ENCODE measurements around the gene PRR33. TPM values are rescaled to one million over a fixed set of nuclear protein-coding genes. Genes with fewer than 3 reads are reported as not detected.

Gene PRR33
- total and polyA plus RNA-seq, 9 of the 15 experiments (the other 6 are each of a cell fraction or from before 2014, with no cell fraction given) = not detected

DNA sequence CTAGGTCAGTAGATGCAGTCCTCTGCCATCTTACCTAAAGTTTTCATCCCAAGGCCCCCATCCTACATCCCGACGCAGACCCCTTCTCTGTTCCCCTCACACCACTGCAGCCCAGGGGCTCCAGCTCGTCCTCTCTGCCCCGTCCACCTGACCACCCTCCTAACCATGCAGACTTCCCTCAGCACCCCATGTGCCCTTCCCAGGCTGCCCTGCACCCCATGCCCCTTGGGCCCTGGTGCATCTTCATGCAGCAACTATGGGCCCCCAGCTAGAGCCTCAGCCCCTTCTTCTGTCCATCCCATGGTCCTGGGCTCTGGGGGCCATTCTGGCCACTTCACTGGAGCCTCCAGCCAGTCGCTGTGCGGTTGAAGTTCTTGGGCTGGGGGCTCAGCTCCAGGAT, 2.9 kb downstream of the PRR33 start:
- ATAC-seq (no peak), FAIRE-seq (no peak)
- intact Hi-C loops (cut with micrococcal nuclease) = no loop called here

More for the DNA sequence above, 2.9 kb downstream of the PRR33 start:
- no peak for DNase-seq (ENCODE audit: extremely low read depth in 1 of 4, low spot score in 3 of 4)
- Histone ChIP-seq H3K9me1 (ENCODE audit: control insufficient read depth, insufficient read depth, low read length) (no peaks in the 10 kb centered on the region), H3K4me2 (ENCODE audit: insufficient read depth, low read length) (no peak overlapping the region), H3K9me3 (replicated peaks; ENCODE audit: control insufficient read depth, insufficient read depth, low read depth, low read length) (no peaks in the 10 kb centered on the region), H3K27ac (ENCODE audit: extremely low read depth, low read depth, low read length) (no peak overlapping the region), H2AFZ (ENCODE audit: low read depth, low read length) (no peak overlapping the region), H3K9ac (ENCODE audit: insufficient read depth in 1 of 2, low read depth in 2 of 2, low read length in 2 of 2) (no peak overlapping the region), H3K4me1 (replicated peaks in 1 of 2; ENCODE audit: control insufficient read depth in 2 of 2, insufficient read depth in 2 of 2, low read length in 2 of 2) (peaks cover 0 to 9% of the 10 kb centered on the region in 2 experiments; a peak in 1 of 5 replicates), H3K79me2 (ENCODE audit: control insufficient read depth, insufficient read depth, low read length) (no peaks in the 10 kb centered on the region), H4K20me1 (replicated peaks; ENCODE audit: control insufficient read depth, insufficient read depth, low read length) (peaks cover 4% of the 10 kb centered on the region), H3K36me3 (ENCODE audit: control insufficient read depth, insufficient read depth, low read length) (no peaks in the 10 kb centered on the region), H3K27me3 (ENCODE audit: control insufficient read depth in 2 of 2, insufficient read depth in 2 of 2, low read length in 2 of 2) (peaks cover 8 to 45% of the 10 kb centered on the region in 2 experiments; a peak in 4 of 5 replicates), H3K4me3 (no peak overlapping the region)
- BruUV-seq (replicated peaks) = no TSS peak
- CTCF ChIA-PET (ENCODE audit: low intra/inter-chr PET ratio) = no interaction called here
- in situ Hi-C loops (cut with MboI) = no loop called here
- 0% methylated on average over 6 of the region's 6 CpGs for WGBS (ENCODE audit: insufficient coverage, low coverage, missing lambda C conversion rate)
- POLR2A ChIA-PET = no interaction called here
- TF ChIP-seq PPARD (CRISPR knock-in tag; IDR thresholded peaks at IDR 0.05) = no peak
- TF ChIP-seq BMI1 (IDR thresholded peaks at IDR 0.05; ENCODE audit: low read length) = no peak
- TF ChIP-seq ZNF583 (CRISPR knock-in tag; IDR thresholded peaks at IDR 0.05) = no peak
- no peak for TF ChIP-seq ZNF324 (CRISPR knock-in tag; IDR thresholded peaks at IDR 0.05)
- TF ChIP-seq SMARCE1 (IDR thresholded peaks at IDR 0.05) = no peak
- no peak for TF ChIP-seq SRSF9 (IDR thresholded peaks at IDR 0.05; ENCODE audit: borderline replicate concordance, low read depth, low read length)
- TF ChIP-seq, protein P1, sequence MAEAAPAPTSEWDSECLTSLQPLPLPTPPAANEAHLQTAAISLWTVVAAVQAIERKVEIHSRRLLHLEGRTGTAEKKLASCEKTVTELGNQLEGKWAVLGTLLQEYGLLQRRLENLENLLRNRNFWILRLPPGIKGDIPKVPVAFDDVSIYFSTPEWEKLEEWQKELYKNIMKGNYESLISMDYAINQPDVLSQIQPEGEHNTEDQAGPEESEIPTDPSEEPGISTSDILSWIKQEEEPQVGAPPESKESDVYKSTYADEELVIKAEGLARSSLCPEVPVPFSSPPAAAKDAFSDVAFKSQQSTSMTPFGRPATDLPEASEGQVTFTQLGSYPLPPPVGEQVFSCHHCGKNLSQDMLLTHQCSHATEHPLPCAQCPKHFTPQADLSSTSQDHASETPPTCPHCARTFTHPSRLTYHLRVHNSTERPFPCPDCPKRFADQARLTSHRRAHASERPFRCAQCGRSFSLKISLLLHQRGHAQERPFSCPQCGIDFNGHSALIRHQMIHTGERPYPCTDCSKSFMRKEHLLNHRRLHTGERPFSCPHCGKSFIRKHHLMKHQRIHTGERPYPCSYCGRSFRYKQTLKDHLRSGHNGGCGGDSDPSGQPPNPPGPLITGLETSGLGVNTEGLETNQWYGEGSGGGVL (CRISPR knock-in tag; IDR thresholded peaks at IDR 0.05) = no peak
- no peak for TF ChIP-seq JUND (IDR thresholded peaks at IDR 0.05; ENCODE audit: borderline replicate concordance, low read depth, low read length)
- TF ChIP-seq JUND (tag; IDR thresholded peaks at IDR 0.05; ENCODE audit: borderline replicate concordance, low read depth, low read length) = no peak
- no peak for TF ChIP-seq HDAC2 (IDR thresholded peaks at IDR 0.05)
- TF ChIP-seq POLR3A (IDR thresholded peaks at IDR 0.05; ENCODE audit: borderline replicate concordance, extremely low read depth, insufficient read depth, insufficient read length) = no peak
- TF ChIP-seq NFATC3 (IDR thresholded peaks at IDR 0.05) = no peak
- TF ChIP-seq LARP7 (IDR thresholded peaks at IDR 0.05) = no peak
- no peak for TF ChIP-seq ETV6 (IDR thresholded peaks at IDR 0.05; ENCODE audit: borderline replicate concordance in 1 of 2, low read depth in 2 of 2, low read length in 1 of 2)
- no peak for TF ChIP-seq ETV6 (CRISPR knock-in tag; IDR thresholded peaks at IDR 0.05; ENCODE audit: borderline replicate concordance)
- TF ChIP-seq SAFB (IDR thresholded peaks at IDR 0.05; ENCODE audit: borderline replicate concordance, low read depth, low read length) = no peak
- no peak for TF ChIP-seq SIN3B (IDR thresholded peaks at IDR 0.05; ENCODE audit: low read depth)
- no peak for TF ChIP-seq YY1 (IDR thresholded peaks at IDR 0.05; ENCODE audit: borderline replicate concordance in 1 of 3, control insufficient read depth in 1 of 3, extremely low read depth in 1 of 3, insufficient read depth in 3 of 3, insufficient read length in 1 of 3, insufficient replicate concordance in 2 of 3, low read depth in 1 of 3, low read length in 2 of 3)
- TF ChIP-seq TCF3 (CRISPR knock-in tag; IDR thresholded peaks at IDR 0.05) = no peak
- no peak for TF ChIP-seq CBFA2T3 (IDR thresholded peaks at IDR 0.05)
- TF ChIP-seq RBM39 (optimal IDR thresholded peaks at IDR 0.05; ENCODE audit: low read depth, low read length) = no peak

Data from K562 (cell line).